Uterus (tissue), 2 donors: ENCODE results near the gene BTBD6.

Experiments
- CTCF ChIP-seq, 4 experiments: fragments of 200-600 bp in 2 of 4; fragments of 450-650 bp in 2 of 4; sonication (generic) in 2 of 4; IDR thresholded peaks; one replicate each; pipeline ENCODE4 v1.5.1; 2016 to 2019; ENCODE audit warnings: antibody characterized with exemption in 4 of 4, mild to moderate bottlenecking in 2 of 4, moderate library complexity in 1 of 4
- POLR2A ChIP-seq, 2 donors: fragments of 450-650 bp; IDR thresholded peaks; one replicate each; pipeline ENCODE4 v1.6.1; 2016; ENCODE audit warnings: antibody characterized with exemption in 2 of 2, mild to moderate bottlenecking in 1 of 2, moderate library complexity in 1 of 2

- TF ChIP-seq CTCF (IDR thresholded peaks at IDR 0.05) (no peak), POLR2A (IDR thresholded peaks at IDR 0.05) (no peak)
Measured at GRCh38 chr14:105200074-105200473, 48.3 kb upstream of the BTBD6 start.
